Smooth muscle cell of the brain vasculature (primary cell): ENCODE results near the gene CSNK1A1L.
A peak's percentile ranks its signal among the peaks of the same experiment; 100 is the strongest.

Experiments used
- DNase-seq: peaks from one replicate; pipeline ENCODE4 v3.0.0-alpha.2; 2012; ENCODE audit warnings: low read depth, low spot score

CSNK1A1L gene

GRCh38 chr13:37105251-37105714, at the start of gene CSNK1A1L:
Gene CSNK1A1L (minus strand): TSS chr13:37105664. CDS start chr13:37105256, 408 bp downstream.
- no peak for DNase-seq

GRCh38 chr13:37149380-37149779, 43.9 kb upstream of the CSNK1A1L start:
- no peak for DNase-seq

GRCh38 chr13:37148501-37148900, 43.0 kb upstream of the CSNK1A1L start:
- DNase-seq = no peak

- no peak for DNase-seq
Measured at GRCh38 chr13:37144661-37145060, 39.2 kb upstream of the CSNK1A1L start.

- DNase-seq = no peak
Measured at GRCh38 chr13:37143911-37144310, 38.4 kb upstream of the CSNK1A1L start.

- DNase-seq = no peak
Measured at GRCh38 chr13:37142877-37143276, 37.4 kb upstream of the CSNK1A1L start.

GRCh38 chr13:37141011-37141410, 35.5 kb upstream of the CSNK1A1L start:
- DNase-seq = no peak

- no peak for DNase-seq
Measured at GRCh38 chr13:37139356-37139755, 33.9 kb upstream of the CSNK1A1L start.

GRCh38 chr13:37138926-37139325, 33.5 kb upstream of the CSNK1A1L start:
- DNase-seq = no peak

- DNase-seq = no peak
Measured at GRCh38 chr13:37138169-37138568, 32.7 kb upstream of the CSNK1A1L start.

GRCh38 chr13:37136633-37137032, 31.2 kb upstream of the CSNK1A1L start:
- DNase-seq = no peak

- DNase-seq = no peak
Measured at GRCh38 chr13:37136187-37136586, 30.7 kb upstream of the CSNK1A1L start.

GRCh38 chr13:37134411-37135041, 29.1 kb upstream of the CSNK1A1L start:
- DNase-seq = no peak

GRCh38 chr13:37132211-37132610, 26.7 kb upstream of the CSNK1A1L start:
- DNase-seq = no peak

- no peak for DNase-seq
Measured at GRCh38 chr13:37131092-37131491, 25.6 kb upstream of the CSNK1A1L start.

- no peak for DNase-seq
Measured at GRCh38 chr13:37129866-37130265, 24.4 kb upstream of the CSNK1A1L start.

GRCh38 chr13:37127691-37128241, 22.3 kb upstream of the CSNK1A1L start:
- peak; percentile 54 for DNase-seq

- DNase-seq = no peak
Measured at GRCh38 chr13:37123337-37123736, 17.9 kb upstream of the CSNK1A1L start.

- DNase-seq = no peak
Measured at GRCh38 chr13:37118016-37118415, 12.6 kb upstream of the CSNK1A1L start.

GRCh38 chr13:37114250-37114649, 8.8 kb upstream of the CSNK1A1L start:
- DNase-seq = no peak

- no peak for DNase-seq
Measured at GRCh38 chr13:37113534-37113933, 8.1 kb upstream of the CSNK1A1L start.

GRCh38 chr13:37109051-37109678, 3.7 kb upstream of the CSNK1A1L start:
- peak; percentile 26 for DNase-seq

- DNase-seq = no peak
Measured at GRCh38 chr13:37107868-37108267, 2.4 kb upstream of the CSNK1A1L start.
